Middle frontal gyrus (tissue), 1 donor: ENCODE measurements around the gene UGGT2.
"Not testable (repeated sequence)": the region's sequence is repeated elsewhere in the genome, so short reads cannot be mapped to it uniquely, and the experiment has no call there.

Experiments used
- DNase-seq: peaks from one replicate; pipeline ENCODE4 v3.0.0-alpha.2; 2015; ENCODE audit warnings: low spot score; ENCODE audit errors: extremely low spot score

The UGGT2 gene

GRCh38 chr13:95970878-95971277, 82.3 kb downstream of the UGGT2 start:
- no peak for DNase-seq

DNA sequence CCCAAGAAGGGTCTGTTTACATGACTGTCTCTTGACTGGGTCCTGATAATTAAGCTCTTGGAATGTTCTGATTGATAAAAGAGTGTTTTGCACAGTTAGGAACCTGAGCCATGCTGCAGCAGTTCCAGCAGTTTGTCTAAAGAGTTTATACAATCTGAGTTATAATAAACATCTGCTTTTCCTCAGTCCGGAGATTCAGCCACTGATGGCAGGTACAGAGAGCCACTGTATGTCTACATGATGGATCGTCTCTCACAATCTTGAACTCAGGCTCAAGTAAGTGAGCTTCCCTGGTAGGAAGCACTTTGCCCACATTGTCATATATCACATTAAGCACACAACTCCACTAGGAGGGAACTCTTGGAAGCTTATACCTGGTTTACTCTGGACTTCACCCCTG, 84.3 kb downstream of the UGGT2 start:
- no peak for DNase-seq

GRCh38 chr13:95957331-95957730, 95.9 kb downstream of the UGGT2 start:
- no peak for DNase-seq

DNA sequence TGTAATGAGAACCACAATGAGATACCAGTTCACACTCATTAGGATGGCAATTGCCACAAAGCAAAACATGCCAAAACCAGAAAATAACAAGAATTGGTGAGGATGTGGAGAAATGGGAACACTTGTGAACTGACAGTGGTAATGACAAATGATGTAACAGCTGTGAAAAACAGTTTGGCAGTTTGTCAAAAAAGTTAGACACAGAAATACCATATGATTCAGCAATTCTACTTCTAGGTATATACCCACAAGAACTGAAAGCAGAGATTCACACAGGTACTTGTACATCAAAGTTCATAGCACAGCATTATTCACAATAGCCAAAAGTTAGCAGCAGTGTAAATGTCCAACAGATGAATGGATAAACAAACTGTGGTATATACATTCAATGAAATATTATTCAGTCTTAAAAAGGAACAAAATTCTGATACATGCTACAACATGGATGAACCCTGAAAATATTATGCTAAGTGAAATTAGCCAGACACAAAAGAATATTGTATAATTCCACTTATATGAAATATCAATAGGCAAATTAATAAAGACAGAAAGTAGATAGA, 96.5 kb downstream of the UGGT2 start:
- DNase-seq: no peak

DNA sequence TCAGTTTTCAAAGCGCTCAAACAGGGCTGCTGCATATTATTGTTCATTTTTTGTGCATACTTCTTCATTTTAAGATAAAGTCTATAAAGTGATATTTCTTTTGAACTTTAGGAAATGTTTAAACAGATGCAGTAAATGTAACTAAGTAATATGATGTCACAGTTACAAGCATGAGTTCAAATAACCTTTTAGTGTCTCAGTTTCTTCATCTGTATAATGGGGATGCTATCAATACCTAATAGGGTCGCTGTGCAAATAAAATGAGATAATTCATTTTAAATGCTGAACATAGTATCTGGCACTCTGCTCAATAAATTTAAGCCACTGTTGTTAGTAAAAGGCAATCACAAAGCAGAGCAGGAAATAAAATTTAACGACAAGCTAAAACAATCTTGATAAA, 97.5 kb downstream of the UGGT2 start:
- no peak for DNase-seq

DNA sequence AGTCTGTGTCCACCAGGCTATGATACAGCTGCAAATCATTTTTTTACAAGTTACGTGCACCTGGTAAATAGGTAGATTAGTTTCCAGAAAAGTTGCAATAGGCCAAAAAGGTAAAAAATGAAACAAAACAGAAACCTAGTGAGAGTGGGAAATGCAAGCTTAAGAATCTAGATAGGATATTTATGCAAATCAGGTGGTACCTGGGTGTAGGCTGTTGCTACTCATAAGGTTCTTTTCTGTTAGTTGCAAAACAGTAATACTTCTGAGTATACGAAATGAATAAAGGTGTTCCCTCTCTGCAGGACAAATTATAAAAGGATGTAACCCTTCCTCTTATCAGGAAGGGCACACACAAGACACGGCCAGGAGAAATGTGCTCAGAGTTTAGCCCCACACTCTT, 97.9 kb downstream of the UGGT2 start:
- no peak for DNase-seq

- DNase-seq: no peak
These were observed 98.9 kb downstream of the UGGT2 start for GRCh38 chr13:95954266-95954665.

GRCh38 chr13:95950103-95950502, 103.1 kb downstream of the UGGT2 start:
- no peak for DNase-seq

- DNase-seq: no peak
These were observed 104.5 kb downstream of the UGGT2 start for GRCh38 chr13:95948656-95949055.

- no peak for DNase-seq
These were observed 115.4 kb downstream of the UGGT2 start for GRCh38 chr13:95937714-95938320.

DNA sequence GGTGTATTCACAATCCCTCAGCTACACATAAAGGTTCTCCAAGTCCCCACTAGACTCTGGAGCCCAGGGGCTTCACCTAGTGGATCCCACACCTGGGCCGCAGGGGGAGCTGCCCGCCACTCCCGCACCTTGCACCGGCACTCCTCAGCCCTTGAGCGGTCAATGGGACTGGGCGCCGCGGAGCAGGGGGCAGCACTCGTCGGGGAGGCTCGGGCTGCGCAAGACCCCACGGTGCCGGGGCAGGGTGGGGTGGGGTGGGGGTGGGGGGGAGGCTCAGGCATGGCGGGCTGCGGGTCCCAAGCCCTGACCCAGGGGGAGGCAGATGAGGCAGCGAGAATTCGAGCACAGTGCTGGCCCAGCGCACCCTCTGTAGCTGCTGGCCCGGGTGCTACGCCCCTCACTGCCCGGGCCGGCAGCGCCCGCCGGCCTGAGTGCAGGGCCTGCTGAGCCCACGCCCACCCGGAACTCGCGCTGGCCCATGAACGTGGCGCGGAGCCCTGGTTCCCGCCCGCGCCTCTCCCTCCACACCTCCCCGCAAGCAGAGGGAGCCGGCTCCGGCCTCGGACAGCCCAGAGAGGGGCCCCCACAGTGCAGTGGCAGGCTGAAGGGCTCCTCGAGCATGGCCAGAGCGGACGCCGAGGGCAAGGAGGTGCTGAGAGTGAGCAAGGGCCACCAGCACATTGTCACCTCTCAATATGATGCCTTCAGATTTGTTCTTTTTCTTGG, 121.7 kb downstream of the UGGT2 start:
- DNase-seq: no peak

- DNase-seq: no peak
These were observed 123.8 kb downstream of the UGGT2 start for GRCh38 chr13:95929430-95929829.

DNA sequence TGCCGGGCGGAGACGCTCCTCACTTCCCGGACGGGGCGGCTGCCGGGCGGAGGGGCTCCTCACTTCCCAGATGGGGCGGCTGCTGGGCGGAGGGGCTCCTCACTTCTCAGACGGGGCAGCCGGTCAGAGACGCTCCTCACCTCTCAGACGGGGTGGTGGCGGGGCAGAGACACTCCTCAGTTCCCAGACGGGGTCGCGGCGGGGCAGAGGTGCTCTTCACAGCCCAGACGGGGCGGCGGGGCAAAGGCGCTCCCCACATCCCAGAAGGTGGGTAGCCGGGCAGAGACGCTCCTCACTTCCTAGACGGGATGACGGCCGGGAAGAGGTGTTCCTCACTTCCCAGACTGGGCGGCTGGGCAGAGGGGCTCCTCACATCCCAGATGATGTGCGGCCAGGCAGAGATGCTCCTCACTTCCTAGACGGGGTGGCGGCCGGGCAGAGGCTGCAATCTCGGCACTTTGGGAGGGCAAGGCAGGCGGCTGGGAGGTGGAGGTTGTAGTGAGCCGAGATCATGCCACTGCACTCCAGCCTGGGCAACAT, 124.8 kb downstream of the UGGT2 start:
- not testable (repeated sequence) for DNase-seq

DNA sequence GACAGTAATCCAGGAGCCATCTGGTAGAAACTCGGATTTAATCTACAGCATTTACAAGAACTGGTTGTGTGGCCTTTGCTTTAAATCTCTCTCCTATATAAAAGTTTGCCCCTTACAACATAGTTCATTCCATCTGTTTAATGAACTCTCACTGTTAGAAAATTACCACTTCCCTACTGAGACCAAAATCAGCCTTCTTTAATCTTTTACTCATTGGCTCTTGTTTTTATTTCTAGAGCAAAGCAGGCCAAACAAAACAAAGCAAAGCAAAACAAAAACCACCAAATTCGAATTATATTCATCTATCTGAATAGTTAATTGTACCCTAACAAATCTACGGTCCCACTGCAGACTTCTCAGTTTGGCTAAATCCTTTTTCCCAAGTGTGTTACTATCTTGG, 127.0 kb downstream of the UGGT2 start:
- DNase-seq: no peak

GRCh38 chr13:95924389-95924994, 128.7 kb downstream of the UGGT2 start:
- no peak for DNase-seq

DNA sequence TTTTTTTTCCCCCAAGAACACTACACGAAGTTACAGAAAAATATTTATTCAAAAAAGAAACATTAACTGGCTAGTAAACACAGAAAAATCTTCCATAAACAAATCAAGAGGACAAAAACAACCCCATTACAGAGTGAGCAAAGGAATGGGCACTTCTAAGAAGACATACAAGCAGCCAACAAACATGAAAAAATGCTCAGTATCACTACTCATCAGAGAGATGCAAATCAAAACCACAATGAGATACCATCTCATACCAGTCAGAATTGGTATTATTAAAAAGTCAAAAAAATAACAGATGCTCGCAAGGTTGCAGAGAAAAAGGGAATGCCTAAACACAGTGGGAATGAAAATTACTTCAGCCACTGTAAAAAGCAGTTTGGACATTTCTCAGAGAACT, 131.7 kb downstream of the UGGT2 start:
- no peak for DNase-seq

DNA sequence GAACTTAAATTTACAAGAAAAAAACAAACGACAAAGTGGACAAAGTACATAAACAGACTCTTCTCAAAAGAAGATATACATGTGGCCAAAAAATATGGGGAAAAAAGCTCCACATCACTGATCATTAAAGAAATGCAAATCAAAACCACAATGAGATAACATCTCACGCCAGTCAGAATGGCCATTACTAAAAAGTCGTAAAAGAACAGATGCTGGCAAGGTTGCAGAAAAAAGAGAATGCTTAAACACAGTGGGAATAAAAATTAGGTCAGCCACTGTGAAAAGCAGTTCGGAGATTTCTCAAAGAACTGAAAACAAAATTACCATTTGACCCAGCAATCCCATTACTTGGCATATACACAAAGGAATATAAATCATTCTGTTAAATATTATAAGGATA, 132.7 kb downstream of the UGGT2 start:
- DNase-seq: no peak

DNA sequence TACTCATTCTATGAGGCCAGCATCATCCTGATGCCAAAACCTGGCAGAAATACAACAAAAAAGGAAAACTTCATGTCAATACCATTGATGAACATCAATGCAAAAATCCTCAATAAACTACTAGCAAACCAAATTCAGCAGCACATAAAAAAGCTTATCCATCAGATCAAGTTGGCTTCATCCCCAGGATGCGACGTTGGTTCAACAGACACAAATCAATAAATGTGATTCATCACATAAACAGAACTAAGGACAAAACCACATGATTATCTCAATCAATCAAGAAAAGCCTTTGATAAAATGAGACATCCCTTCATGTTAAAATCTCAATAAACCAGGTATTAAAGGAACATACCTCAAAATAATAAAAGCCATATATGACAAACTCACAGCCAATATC, 134.3 kb downstream of the UGGT2 start:
- no peak for DNase-seq

DNA sequence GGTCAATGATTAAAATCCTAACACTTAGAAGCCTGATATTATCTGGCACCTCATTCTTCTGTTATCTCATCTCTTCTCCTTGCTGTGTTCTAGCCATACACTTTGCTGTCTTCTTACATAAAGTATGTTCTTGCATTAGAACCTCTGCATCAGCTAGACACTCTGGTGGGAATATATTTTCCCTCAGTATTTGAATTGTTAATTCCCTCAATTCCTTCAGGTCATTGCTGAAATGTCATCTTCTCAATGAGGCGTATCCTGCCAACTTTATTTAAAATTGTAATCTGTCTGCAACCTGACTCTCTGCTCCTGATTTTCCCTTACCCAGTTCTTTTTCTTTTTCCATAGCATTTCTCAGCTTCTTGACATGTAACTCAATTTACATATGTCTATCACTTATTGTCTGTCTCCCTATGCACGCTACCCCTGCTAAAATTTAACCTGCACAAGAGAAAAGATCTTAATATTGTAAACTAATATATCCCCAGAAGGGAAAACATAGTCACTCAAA, 138.2 kb downstream of the UGGT2 start:
- DNase-seq: no peak

DNA sequence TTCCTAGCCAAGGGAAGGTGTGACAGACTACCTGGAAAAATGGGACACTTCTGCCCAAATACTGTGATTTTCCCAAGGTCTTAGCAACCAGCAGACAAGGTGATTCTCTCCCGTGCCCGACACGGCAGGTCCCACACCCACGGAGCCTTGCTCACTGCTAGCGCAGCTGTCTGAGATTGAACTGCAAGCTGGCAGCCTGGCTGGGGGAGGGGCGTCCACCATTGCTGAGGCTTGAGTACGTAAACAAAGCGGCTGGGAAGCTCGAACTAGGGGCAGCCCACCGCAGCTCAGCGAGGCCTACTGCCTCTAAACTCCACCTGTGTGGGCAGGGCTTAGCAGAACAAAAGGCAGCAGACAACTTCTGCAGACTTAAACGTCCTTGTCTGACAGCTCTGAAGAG, 146.2 kb downstream of the UGGT2 start:
- DNase-seq: no peak

DNA sequence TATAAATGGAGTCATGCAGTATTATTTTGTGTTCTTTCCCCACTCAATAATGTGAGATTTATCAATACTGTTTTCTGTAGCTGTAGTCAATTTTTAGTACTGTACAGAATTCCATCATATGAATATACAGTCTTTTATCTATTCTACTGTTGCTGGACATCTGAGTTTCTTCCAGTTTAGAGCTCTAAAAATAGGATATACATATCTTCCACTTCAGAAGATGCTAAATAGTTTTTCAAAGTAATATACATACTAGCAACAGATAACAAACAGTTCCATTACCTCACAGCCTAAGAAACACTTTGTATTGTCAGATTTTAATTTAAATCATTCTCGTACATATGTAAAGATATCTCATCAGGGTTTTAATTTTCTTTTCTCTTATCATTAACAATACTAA, 149.6 kb downstream of the UGGT2 start:
- no peak for DNase-seq

DNA sequence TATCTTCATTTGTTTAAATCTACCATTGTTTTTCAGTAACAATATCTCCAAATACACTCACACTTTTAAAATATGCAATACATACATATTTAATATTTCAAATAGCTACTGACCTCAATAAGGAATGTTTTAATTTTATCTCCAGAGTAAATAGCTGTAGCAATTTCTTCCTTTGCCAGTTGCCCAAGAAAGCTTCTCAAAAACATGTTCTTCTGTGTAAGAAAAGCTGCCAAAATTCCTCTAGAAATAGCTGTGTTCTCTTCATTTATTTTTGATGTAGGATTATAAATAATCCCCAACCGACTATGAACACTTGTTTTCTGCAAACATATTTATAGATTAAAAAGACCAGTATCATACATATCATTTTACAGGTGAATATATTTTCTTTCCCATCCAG, 150.5 kb downstream of the UGGT2 start:
- DNase-seq: no peak
